Measurements from ENCODE around the gene EXOSC9.
"Not testable (repeated sequence)": the region's sequence is repeated elsewhere in the genome, so short reads cannot be mapped to it uniquely, and the experiment has no call there.

EXOSC9 gene

GRCh38 chr4:121800961-121801714 is at the start of gene EXOSC9:
TSS of gene EXOSC9 (plus strand) at chr4:121801323. CDS start at chr4:121801425, 102 bp downstream.
- ATAC-seq = peak; percentile 85
- DNase-seq = peak; percentile 89 to 94
- H3K27ac Mint-ChIP-seq = peak within 1 kb of the TSS; percentile 95 to 98
- H3K4me1 Mint-ChIP-seq = peaks cover 47% of the 10 kb centered on the region
- H3K9me3 Mint-ChIP-seq = no peaks in the 10 kb centered on the region
- peaks cover 3% of the 10 kb centered on the region for H3K27me3 Mint-ChIP-seq
- H3K4me3 Mint-ChIP-seq = peak within 1 kb of the TSS; percentile 82 to 90

DNA sequence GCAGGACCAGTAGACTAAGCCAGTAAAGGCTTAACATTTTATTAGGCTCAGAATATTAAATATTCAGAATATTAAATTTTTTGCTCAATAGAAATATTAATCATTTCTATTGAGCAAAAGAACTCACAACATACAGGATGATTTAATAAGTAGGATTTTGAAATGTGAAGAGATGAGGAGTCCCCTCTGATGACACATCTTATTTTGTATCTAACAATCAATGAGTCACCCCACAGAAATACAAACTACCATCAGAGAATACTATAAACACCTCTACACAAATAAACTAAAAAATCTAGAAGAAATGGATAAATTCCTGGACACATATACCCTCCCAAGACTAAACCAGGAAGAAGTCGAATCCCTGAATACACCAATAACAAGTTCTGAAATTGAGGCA is 49.0 kb upstream of the EXOSC9 start:
- H3K27me3 Mint-ChIP-seq = peaks cover 43% of the 10 kb centered on the region
- H3K4me1 Mint-ChIP-seq, H3K4me3 Mint-ChIP-seq, ATAC-seq, H3K9me3 Mint-ChIP-seq, H3K27ac Mint-ChIP-seq, DNase-seq: not testable (repeated sequence)

DNA sequence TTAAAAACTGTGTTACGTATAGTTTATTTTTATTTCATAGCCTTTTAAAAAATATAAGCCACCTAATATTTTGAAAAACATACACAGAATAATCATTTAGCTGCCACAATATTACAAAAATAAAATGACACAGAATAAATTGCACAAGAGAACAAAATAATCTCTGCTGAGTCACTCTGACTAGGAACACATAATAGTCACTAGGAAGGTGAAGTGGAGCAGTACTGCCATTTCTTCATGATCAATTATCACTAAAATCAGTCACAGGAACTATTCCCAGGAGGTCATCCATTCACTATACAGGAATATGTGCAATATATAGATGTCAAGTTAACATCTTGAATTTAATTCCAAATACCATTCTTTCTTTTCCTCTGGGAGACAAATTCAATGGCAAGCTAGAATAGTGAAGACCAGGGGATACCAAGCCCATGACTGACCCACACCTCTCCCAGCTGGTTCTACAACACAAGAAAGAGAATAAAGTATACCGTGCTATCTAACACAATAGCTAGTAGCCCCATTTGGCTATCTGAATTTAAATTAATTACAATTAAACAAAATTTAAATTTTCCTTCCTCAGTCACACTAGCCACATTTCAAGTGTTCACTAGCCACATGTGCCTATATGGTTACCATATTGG is 42.1 kb upstream of the EXOSC9 start:
- ATAC-seq (no peak), DNase-seq (no peak)
- Mint-ChIP-seq H3K9me3 (no peaks in the 10 kb centered on the region), H3K27ac (no peak overlapping the region), H3K4me3 (no peak overlapping the region), H3K4me1 (peaks cover 4% of the 10 kb centered on the region), H3K27me3 (peaks cover 61% of the 10 kb centered on the region)

GRCh38 chr4:121760205-121760604 is 40.9 kb upstream of the EXOSC9 start:
- Mint-ChIP-seq H3K4me3 (no peak overlapping the region), H3K27me3 (peaks cover 65% of the 10 kb centered on the region), H3K4me1 (peaks cover 16% of the 10 kb centered on the region), H3K27ac (no peak overlapping the region), H3K9me3 (no peaks in the 10 kb centered on the region)
- ATAC-seq = no peak
- DNase-seq = no peak

DNA sequence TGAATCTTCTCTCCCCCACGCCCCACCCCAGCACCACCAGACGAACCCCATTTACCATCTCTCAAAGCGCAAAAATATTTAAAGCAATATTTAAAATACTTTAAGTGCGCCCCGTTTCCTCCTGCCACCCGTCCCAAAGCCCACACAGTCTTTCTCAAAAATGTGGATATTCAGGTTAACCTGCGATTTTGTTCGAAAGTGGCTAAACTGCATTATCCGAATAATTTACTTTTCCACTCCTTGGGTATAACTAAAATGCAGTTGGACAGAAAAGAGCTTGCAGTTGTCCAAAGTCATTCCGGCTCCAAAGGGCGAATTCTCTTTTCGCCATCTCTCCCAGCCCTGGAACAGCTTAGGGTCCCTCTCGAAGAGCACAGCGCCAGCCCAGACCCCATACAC is 36.8 kb upstream of the EXOSC9 start:
- DNase-seq = no peak
- Mint-ChIP-seq H3K9me3 (no peaks in the 10 kb centered on the region), H3K4me3 (peak overlapping the region; percentile 43 to 87), H3K4me1 (peaks cover 19% of the 10 kb centered on the region), H3K27me3 (peaks cover 79% of the 10 kb centered on the region), H3K27ac (peak overlapping the region in 1 of 2 donors; percentile 88)
- ATAC-seq = peak; percentile 43

- no peaks in the 10 kb centered on the region for H3K9me3 Mint-ChIP-seq
- DNase-seq (peak in 1 of 2 donors; percentile 5), ATAC-seq (peak; percentile 47)
- H3K4me1 Mint-ChIP-seq = peaks cover 19% of the 10 kb centered on the region
- H3K27ac Mint-ChIP-seq = peak within 1 kb of the TSS in 1 of 2 donors; percentile 88
- H3K27me3 Mint-ChIP-seq = peaks cover 76% of the 10 kb centered on the region
- H3K4me3 Mint-ChIP-seq = peak within 1 kb of the TSS; percentile 75 to 87
These were observed 36.3 kb upstream of the EXOSC9 start, which contains the start of gene SMIM43 for GRCh38 chr4:121764702-121765367. TSS of gene SMIM43 (minus strand) at chr4:121765164. CDS start at chr4:121765105, 59 bp downstream.

GRCh38 chr4:121765368-121765705 is 35.8 kb upstream of the EXOSC9 start:
- no peaks in the 10 kb centered on the region for H3K9me3 Mint-ChIP-seq
- peak overlapping the region; percentile 75 to 80 for H3K4me3 Mint-ChIP-seq
- H3K4me1 Mint-ChIP-seq = peaks cover 19% of the 10 kb centered on the region
- H3K27ac Mint-ChIP-seq = no peak overlapping the region
- ATAC-seq (no peak), DNase-seq (no peak)
- H3K27me3 Mint-ChIP-seq = peaks cover 76% of the 10 kb centered on the region

GRCh38 chr4:121765971-121766538 is 35.1 kb upstream of the EXOSC9 start:
- Mint-ChIP-seq H3K9me3 (no peaks in the 10 kb centered on the region), H3K27ac (no peak overlapping the region), H3K4me1 (peaks cover 19% of the 10 kb centered on the region), H3K27me3 (peaks cover 81% of the 10 kb centered on the region), H3K4me3 (no peak overlapping the region)
- ATAC-seq (no peak), DNase-seq (no peak)

DNA sequence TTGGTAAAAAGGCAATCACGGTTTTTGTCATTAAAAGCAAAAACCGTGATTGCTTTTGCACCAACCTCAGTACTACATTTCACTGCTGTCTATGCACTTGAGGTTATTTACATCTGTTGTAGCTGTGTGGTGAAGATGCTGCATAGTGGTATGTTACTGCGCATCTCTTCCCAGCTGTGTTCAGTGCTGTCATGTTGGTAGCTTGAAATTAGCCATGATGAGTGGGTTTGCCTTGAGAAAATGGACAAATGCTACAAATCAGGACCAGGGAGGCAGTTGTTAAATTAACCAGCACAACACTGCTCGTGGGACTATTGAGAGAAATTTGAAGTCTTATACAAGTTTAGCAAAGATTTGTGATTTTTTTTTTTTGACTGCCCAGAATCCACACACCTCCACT is 34.0 kb upstream of the EXOSC9 start:
- no peak overlapping the region for H3K4me3 Mint-ChIP-seq
- H3K9me3 Mint-ChIP-seq = no peaks in the 10 kb centered on the region
- ATAC-seq (no peak), DNase-seq (no peak)
- H3K27me3 Mint-ChIP-seq = peaks cover 82% of the 10 kb centered on the region
- peaks cover 19% of the 10 kb centered on the region for H3K4me1 Mint-ChIP-seq
- H3K27ac Mint-ChIP-seq = no peak overlapping the region

- peaks cover 12% of the 10 kb centered on the region for H3K4me1 Mint-ChIP-seq
- H3K27ac Mint-ChIP-seq = no peak overlapping the region
- H3K27me3 Mint-ChIP-seq = peaks cover 61% of the 10 kb centered on the region
- no peak overlapping the region for H3K4me3 Mint-ChIP-seq
- no peak for ATAC-seq
- no peaks in the 10 kb centered on the region for H3K9me3 Mint-ChIP-seq
- no peak for DNase-seq
These were observed 31.8 kb upstream of the EXOSC9 start for GRCh38 chr4:121769341-121769740.

GRCh38 chr4:121771869-121772268 is 29.3 kb upstream of the EXOSC9 start:
- H3K27ac Mint-ChIP-seq = no peak overlapping the region
- no peaks in the 10 kb centered on the region for H3K9me3 Mint-ChIP-seq
- H3K27me3 Mint-ChIP-seq = peaks cover 40% of the 10 kb centered on the region
- no peaks in the 10 kb centered on the region for H3K4me1 Mint-ChIP-seq
- no peak for DNase-seq
- ATAC-seq = no peak
- H3K4me3 Mint-ChIP-seq = no peak overlapping the region

GRCh38 chr4:121773883-121774282 is 27.2 kb upstream of the EXOSC9 start:
- DNase-seq (no peak), ATAC-seq (no peak)
- no peaks in the 10 kb centered on the region for H3K4me1 Mint-ChIP-seq
- H3K27ac Mint-ChIP-seq = no peak overlapping the region
- no peak overlapping the region for H3K4me3 Mint-ChIP-seq
- peaks cover 26% of the 10 kb centered on the region for H3K27me3 Mint-ChIP-seq
- H3K9me3 Mint-ChIP-seq = no peaks in the 10 kb centered on the region

GRCh38 chr4:121776610-121777401 is 24.3 kb upstream of the EXOSC9 start:
- Mint-ChIP-seq H3K27me3 (peaks cover 22% of the 10 kb centered on the region), H3K9me3 (no peaks in the 10 kb centered on the region), H3K27ac (no peak overlapping the region), H3K4me1 (no peaks in the 10 kb centered on the region), H3K4me3 (no peak overlapping the region)
- ATAC-seq = no peak
- no peak for DNase-seq

DNA sequence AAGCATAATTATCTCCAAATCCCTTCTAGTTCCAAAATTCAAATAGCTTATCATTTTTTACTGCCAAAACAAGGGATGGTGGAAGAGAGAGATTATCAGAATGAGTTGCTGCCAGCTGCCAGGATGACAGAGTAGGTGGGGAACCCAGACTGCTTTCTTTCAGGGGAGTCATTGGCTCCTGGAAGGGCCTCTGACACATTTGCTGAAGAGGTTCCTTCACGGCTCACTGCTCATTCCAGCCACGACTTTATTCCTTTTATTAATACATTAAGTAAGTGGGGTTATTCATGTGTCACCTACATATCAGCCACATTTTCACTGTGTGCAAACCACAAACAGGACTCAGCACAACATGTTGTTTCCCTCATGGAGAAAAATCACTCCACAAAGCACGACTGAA is 23.5 kb upstream of the EXOSC9 start:
- no peak overlapping the region for H3K4me3 Mint-ChIP-seq
- H3K27ac Mint-ChIP-seq = no peak overlapping the region
- H3K4me1 Mint-ChIP-seq = no peaks in the 10 kb centered on the region
- no peaks in the 10 kb centered on the region for H3K9me3 Mint-ChIP-seq
- ATAC-seq = no peak
- no peak for DNase-seq
- H3K27me3 Mint-ChIP-seq = peaks cover 22% of the 10 kb centered on the region

DNA sequence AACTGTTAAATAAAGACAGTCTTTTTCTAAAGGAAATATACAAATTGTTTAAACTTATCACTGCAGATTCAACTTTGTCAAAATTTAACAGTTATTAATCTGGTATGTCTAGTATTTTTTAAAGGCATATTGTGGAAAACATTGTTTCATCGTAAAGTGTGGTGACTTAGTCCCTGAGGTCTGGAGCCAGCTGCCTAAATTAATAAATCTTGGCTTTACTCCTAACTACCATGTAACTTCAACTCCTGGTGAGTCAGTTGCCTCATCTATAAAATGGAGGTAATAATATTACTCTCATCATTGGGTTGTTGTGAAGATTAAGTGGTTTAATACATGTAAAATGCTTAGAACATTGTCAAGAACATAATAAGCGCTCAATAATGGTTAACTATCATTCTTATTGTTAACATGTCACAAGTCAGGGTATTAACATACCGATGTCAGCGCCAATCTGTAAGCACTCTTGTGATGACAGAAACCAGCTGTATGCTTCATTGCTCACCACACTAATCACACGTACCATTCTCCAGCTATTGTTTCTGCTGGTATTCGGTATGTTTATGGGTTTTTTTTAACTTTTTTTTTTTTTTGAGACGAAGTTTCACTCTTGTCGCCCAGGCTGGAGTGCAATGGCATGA is 22.0 kb upstream of the EXOSC9 start:
- DNase-seq (no peak), ATAC-seq (no peak)
- H3K9me3 Mint-ChIP-seq = no peaks in the 10 kb centered on the region
- H3K27ac Mint-ChIP-seq = no peak overlapping the region
- H3K27me3 Mint-ChIP-seq = peaks cover 23% of the 10 kb centered on the region
- no peaks in the 10 kb centered on the region for H3K4me1 Mint-ChIP-seq
- no peak overlapping the region for H3K4me3 Mint-ChIP-seq

Data from stimulated activated naive CD8-positive, alpha-beta T cell treated with anti-CD3 and anti-CD28 coated beads, Interleukin-15, amount 100 ng/mL, for 72 hours (primary cell).